Measurements from ENCODE around the gene CENATAC. TPM values are rescaled to one million over a fixed set of nuclear protein-coding genes. Genes with fewer than 3 reads are reported as not detected.

Gene CENATAC
- total and polyA plus RNA-seq, 9 of the 15 experiments (the other 6 are each of a cell fraction or from before 2014, with no cell fraction given): 2.4 to 25.5 (median 13.7) TPM

DNA sequence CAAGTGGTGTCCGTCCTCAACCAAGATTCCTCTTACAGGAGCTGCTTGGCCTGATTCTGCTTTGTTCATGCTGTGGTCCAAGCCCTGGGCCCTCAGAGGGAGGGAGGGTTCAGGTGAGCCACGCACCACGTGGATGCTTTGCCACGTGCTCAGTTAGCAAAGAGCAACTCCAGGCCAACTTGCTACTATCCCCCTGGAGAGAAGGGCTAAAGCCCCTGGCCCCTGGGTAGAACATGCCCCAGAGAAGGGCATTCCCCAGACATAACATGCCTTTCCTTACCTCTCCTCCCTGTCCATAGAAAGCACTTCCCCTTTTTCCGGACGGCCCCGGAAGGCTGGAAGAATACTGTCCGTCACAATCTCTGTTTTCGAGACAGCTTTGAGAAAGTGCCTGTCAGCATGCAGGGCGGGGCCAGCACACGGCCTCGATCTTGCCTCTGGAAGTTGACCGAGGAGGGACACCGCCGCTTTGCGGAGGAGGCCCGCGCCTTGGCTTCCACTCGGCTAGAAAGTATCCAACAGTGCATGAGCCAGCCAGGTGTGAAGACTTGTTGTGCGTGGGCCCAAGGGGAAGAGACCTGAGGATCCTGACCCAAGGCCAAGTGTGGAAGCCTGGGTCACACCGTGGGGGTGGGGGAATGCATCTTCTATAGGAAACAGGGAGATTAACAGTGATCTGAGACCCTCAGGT is 17.6 kb upstream of the CENATAC start (continued):
- TF ChIP-seq MYBL2 (IDR thresholded peaks at IDR 0.05; ENCODE audit: low read depth) (no peak), MYBL2 (CRISPR knock-in tag; IDR thresholded peaks at IDR 0.05; ENCODE audit: borderline replicate concordance) (no peak), FOXA1 (IDR thresholded peaks at IDR 0.05; ENCODE audit: borderline replicate concordance) (no peak), FOXA3 (CRISPR knock-in tag; conservative IDR thresholded peaks at IDR 0.05 in 1 of 2, IDR thresholded peaks at IDR 0.05 in 1 of 2) (no peak; a peak in 1 of 4 replicates), CCNT2 (IDR thresholded peaks at IDR 0.05; ENCODE audit: borderline replicate concordance, extremely low read depth, insufficient read length, low read depth, low read length) (no peak), PCBP2 (IDR thresholded peaks at IDR 0.05; ENCODE audit: low read depth, low read length, poor library complexity, severe bottlenecking) (no peak), TCF7 (IDR thresholded peaks at IDR 0.05; ENCODE audit: borderline replicate concordance) (no peak), TAF15 (IDR thresholded peaks at IDR 0.05; ENCODE audit: low read depth, low read length) (no peak), KDM1A (IDR thresholded peaks at IDR 0.05) (peak in 1 of 2 experiments; percentile 25; a peak in 1 of 4 replicates), GABPB1 (CRISPR knock-in tag; IDR thresholded peaks at IDR 0.05) (peak; percentile 72), ZNF644 (tag; IDR thresholded peaks at IDR 0.05; ENCODE audit: low read depth) (0 out of 2 replicates have a peak, but pooled peaks have one; percentile 40), POLR2B (IDR thresholded peaks at IDR 0.05; ENCODE audit: low read depth, partially characterized antibody) (peak; percentile 38), SMARCC2 (IDR thresholded peaks at IDR 0.05; ENCODE audit: low read depth) (no peak), KLF16 (IDR thresholded peaks at IDR 0.05) (no peak; the same call in 1 of the 2 replicates), SRSF9 (IDR thresholded peaks at IDR 0.05; ENCODE audit: borderline replicate concordance, low read depth, low read length) (no peak), CHD1 (IDR thresholded peaks at IDR 0.05; ENCODE audit: low read length) (no peak)
- TF ChIP-seq, protein P1, sequence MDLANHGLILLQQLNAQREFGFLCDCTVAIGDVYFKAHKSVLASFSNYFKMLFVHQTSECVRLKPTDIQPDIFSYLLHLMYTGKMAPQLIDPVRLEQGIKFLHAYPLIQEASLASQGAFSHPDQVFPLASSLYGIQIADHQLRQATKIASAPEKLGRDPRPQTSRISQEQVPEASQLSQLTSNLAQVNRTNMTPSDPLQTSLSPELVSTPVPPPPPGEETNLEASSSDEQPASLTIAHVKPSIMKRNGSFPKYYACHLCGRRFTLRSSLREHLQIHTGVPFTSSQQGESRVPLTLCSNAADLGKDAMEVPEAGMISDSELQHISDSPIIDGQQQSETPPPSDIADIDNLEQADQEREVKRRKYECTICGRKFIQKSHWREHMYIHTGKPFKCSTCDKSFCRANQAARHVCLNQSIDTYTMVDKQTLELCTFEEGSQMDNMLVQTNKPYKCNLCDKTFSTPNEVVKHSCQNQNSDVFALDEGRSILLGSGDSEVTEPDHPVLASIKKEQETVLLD (IDR thresholded peaks at IDR 0.05): 0 out of 2 replicates have a peak, but pooled peaks have one; percentile 12
- TF ChIP-seq, protein P2, sequence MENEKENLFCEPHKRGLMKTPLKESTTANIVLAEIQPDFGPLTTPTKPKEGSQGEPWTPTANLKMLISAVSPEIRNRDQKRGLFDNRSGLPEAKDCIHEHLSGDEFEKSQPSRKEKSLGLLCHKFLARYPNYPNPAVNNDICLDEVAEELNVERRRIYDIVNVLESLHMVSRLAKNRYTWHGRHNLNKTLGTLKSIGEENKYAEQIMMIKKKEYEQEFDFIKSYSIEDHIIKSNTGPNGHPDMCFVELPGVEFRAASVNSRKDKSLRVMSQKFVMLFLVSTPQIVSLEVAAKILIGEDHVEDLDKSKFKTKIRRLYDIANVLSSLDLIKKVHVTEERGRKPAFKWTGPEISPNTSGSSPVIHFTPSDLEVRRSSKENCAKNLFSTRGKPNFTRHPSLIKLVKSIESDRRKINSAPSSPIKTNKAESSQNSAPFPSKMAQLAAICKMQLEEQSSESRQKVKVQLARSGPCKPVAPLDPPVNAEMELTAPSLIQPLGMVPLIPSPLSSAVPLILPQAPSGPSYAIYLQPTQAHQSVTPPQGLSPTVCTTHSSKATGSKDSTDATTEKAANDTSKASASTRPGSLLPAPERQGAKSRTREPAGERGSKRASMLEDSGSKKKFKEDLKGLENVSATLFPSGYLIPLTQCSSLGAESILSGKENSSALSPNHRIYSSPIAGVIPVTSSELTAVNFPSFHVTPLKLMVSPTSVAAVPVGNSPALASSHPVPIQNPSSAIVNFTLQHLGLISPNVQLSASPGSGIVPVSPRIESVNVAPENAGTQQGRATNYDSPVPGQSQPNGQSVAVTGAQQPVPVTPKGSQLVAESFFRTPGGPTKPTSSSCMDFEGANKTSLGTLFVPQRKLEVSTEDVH (IDR thresholded peaks at IDR 0.05; ENCODE audit: low read depth, partially characterized antibody): no peak
- TF ChIP-seq, protein P3, sequence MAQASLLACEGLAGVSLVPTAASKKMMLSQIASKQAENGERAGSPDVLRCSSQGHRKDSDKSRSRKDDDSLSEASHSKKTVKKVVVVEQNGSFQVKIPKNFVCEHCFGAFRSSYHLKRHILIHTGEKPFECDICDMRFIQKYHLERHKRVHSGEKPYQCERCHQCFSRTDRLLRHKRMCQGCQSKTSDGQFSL (CRISPR knock-in tag; IDR thresholded peaks at IDR 0.05): no peak
- TF ChIP-seq, protein P3 (tag; IDR thresholded peaks at IDR 0.05): no peak
- TF ChIP-seq, protein P4, sequence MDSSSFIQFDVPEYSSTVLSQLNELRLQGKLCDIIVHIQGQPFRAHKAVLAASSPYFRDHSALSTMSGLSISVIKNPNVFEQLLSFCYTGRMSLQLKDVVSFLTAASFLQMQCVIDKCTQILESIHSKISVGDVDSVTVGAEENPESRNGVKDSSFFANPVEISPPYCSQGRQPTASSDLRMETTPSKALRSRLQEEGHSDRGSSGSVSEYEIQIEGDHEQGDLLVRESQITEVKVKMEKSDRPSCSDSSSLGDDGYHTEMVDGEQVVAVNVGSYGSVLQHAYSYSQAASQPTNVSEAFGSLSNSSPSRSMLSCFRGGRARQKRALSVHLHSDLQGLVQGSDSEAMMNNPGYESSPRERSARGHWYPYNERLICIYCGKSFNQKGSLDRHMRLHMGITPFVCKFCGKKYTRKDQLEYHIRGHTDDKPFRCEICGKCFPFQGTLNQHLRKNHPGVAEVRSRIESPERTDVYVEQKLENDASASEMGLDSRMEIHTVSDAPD (CRISPR knock-in tag; IDR thresholded peaks at IDR 0.05): no peak
